ENCODE measurements around the gene R3HDM2.

DNA sequence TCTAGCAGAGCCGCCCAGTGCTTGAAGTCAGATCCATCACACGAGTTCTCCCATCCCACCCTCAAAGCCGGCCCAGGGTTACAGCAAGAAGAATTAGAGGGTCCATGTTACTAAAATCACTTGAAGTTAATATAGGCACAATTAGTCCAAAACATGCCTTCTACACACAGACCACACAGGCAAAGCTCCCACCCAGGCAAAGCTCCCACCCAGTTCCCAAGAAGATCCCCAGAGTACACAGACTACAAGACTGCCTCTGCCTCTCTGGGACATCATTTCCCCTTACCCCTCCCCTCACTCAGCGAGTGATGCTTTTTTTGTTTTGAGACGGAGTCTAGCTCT is 32.0 kb upstream of the R3HDM2 start:
- TF ChIP-seq, protein P1, sequence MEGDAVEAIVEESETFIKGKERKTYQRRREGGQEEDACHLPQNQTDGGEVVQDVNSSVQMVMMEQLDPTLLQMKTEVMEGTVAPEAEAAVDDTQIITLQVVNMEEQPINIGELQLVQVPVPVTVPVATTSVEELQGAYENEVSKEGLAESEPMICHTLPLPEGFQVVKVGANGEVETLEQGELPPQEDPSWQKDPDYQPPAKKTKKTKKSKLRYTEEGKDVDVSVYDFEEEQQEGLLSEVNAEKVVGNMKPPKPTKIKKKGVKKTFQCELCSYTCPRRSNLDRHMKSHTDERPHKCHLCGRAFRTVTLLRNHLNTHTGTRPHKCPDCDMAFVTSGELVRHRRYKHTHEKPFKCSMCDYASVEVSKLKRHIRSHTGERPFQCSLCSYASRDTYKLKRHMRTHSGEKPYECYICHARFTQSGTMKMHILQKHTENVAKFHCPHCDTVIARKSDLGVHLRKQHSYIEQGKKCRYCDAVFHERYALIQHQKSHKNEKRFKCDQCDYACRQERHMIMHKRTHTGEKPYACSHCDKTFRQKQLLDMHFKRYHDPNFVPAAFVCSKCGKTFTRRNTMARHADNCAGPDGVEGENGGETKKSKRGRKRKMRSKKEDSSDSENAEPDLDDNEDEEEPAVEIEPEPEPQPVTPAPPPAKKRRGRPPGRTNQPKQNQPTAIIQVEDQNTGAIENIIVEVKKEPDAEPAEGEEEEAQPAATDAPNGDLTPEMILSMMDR (conservative IDR thresholded peaks at IDR 0.05 in 1 of 2, IDR thresholded peaks at IDR 0.05 in 1 of 2; ENCODE audit: extremely low read depth in 1 of 2, insufficient read depth in 1 of 2, low read depth in 1 of 2, low read length in 2 of 2) = no peak
- no peak for TF ChIP-seq EZH2 (IDR thresholded peaks at IDR 0.05; ENCODE audit: borderline replicate concordance, low read length)

All from mammary epithelial cell (primary cell).